Central memory CD4-positive, alpha-beta T cell (primary cell): ENCODE data around the gene ZNF417.
"Not testable (repeated sequence)": the region's sequence is repeated elsewhere in the genome, so short reads cannot be mapped to it uniquely, and the experiment has no call there.

ENCODE experiments used
- DNase-seq: peaks from one replicate; pipeline ENCODE4 v3.0.0; 2022

Gene ZNF417

GRCh38 chr19:57887195-57887941, 29.0 kb downstream of the ZNF417 start:
- no peak for DNase-seq

- DNase-seq: no peak
Observed at GRCh38 chr19:57886046-57886445, 30.3 kb downstream of the ZNF417 start.

- DNase-seq: not testable (repeated sequence)
Observed at GRCh38 chr19:57873883-57874799, 42.3 kb downstream of the ZNF417 start.

- no peak for DNase-seq
Observed at GRCh38 chr19:57872450-57872849, 43.9 kb downstream of the ZNF417 start.

- DNase-seq: no peak
Observed at GRCh38 chr19:57870225-57870624, 46.2 kb downstream of the ZNF417 start.

GRCh38 chr19:57869655-57870054, 46.7 kb downstream of the ZNF417 start:
- not testable (repeated sequence) for DNase-seq

GRCh38 chr19:57867868-57868492, 48.4 kb downstream of the ZNF417 start:
- no peak for DNase-seq
